GM23338 (cell line): ENCODE data around the gene CYP24A1. TPM values are rescaled to one million over a fixed set of nuclear protein-coding genes. Genes with fewer than 3 reads are reported as not detected.

Experiments
- ATAC-seq: fragments of 200-7000 bp; cut with Tn5 transposase; 3 replicates; pipeline ENCODE4 v1.9.1; 2020
- DNase-seq: peaks from one replicate; pipeline ENCODE4 v3.0.0-alpha.2; 2015; ENCODE audit warnings: low spot score
- H2AFZ ChIP-seq: fragments of 200-600 bp; sonication (generic); 2 replicates; pipeline ENCODE4 v1.8.0; 2016; ENCODE audit warnings: antibody characterized with exemption, mild to moderate bottlenecking, moderate library complexity
- H3F3A ChIP-seq: fragments of 200-600 bp; sonication (generic); replicated peaks from 2 replicates; pipeline ENCODE4 v1.8.0; 2017; ENCODE audit warnings: antibody characterized with exemption, mixed run types, low read depth
- H3K27ac ChIP-seq: fragments of 200-600 bp; sonication (generic); 2 replicates; pipeline ENCODE4 v1.6.1; 2016; ENCODE audit warnings: low read depth
- H3K27me3 ChIP-seq: fragments of 200-600 bp; sonication (generic); 2 replicates; pipeline ENCODE4 v1.8.0; 2016; ENCODE audit warnings: mild to moderate bottlenecking, mixed run types, moderate library complexity; ENCODE audit not compliant: insufficient read depth
- H3K36me3 ChIP-seq: fragments of 200-600 bp; sonication (generic); 2 replicates; pipeline ENCODE4 v1.8.0; 2016; ENCODE audit warnings: mild to moderate bottlenecking; ENCODE audit not compliant: insufficient read depth
- H3K4me1 ChIP-seq: fragments of 200-600 bp; sonication (generic); 2 replicates; pipeline ENCODE4 v1.8.0; 2016; ENCODE audit warnings: mild to moderate bottlenecking, moderate library complexity; ENCODE audit not compliant: insufficient read depth
- H3K4me2 ChIP-seq: fragments of 200-600 bp; sonication (generic); 2 replicates; pipeline ENCODE4 v1.7.1; 2017; ENCODE audit warnings: mixed run types
- H3K4me3 ChIP-seq: fragments of 200-600 bp; sonication (generic); 2 replicates; pipeline ENCODE4 v1.6.1; 2016; ENCODE audit warnings: mixed run types
- H3K79me2 ChIP-seq: fragments of 200-600 bp; sonication (generic); replicated peaks from 2 replicates; pipeline ENCODE4 v1.8.0; 2017; ENCODE audit warnings: mild to moderate bottlenecking; ENCODE audit not compliant: insufficient read depth
- H3K9me2 ChIP-seq: fragments of 200-600 bp; sonication (generic); 2 replicates; pipeline ENCODE4 v1.8.0; 2017; ENCODE audit not compliant: insufficient read depth
- H4K20me1 ChIP-seq: fragments of 200-600 bp; sonication (generic); replicated peaks from 2 replicates; pipeline ENCODE4 v1.8.0; 2017; ENCODE audit warnings: mild to moderate bottlenecking; ENCODE audit not compliant: insufficient read depth
- H3K27ac Mint-ChIP-seq: 2 replicates; pipeline ENCODE4 v1.8.0; 2020; ENCODE audit warnings: inconsistent platforms, mild to moderate bottlenecking, moderate library complexity, mixed read lengths
- H3K27me3 Mint-ChIP-seq: 3 replicates; pipeline ENCODE4 v1.8.0; 2022; ENCODE audit warnings: low read depth, mild to moderate bottlenecking, moderate library complexity, mixed read lengths, inconsistent platforms; ENCODE audit not compliant: insufficient read depth, poor library complexity
- H3K36me3 Mint-ChIP-seq: 3 replicates; pipeline ENCODE4 v1.8.0; 2021; ENCODE audit warnings: low read depth, mild to moderate bottlenecking, inconsistent platforms, moderate library complexity, mixed read lengths
- H3K4me1 Mint-ChIP-seq: 3 replicates; pipeline ENCODE4 v1.8.0; 2020; ENCODE audit warnings: mild to moderate bottlenecking, inconsistent platforms, mixed read lengths
- H3K4me3 Mint-ChIP-seq: 3 replicates; pipeline ENCODE4 v1.8.0; 2021; ENCODE audit warnings: moderate library complexity, mild to moderate bottlenecking, inconsistent platforms, mixed read lengths
- H3K9me3 Mint-ChIP-seq: 3 replicates; pipeline ENCODE4 v1.8.0; 2020; ENCODE audit warnings: moderate library complexity, mild to moderate bottlenecking, inconsistent platforms, mixed read lengths
- CREB1 ChIP-seq: fragments of 250-450 bp; sonication (Bioruptor Pico); IDR thresholded peaks from 2 replicates; pipeline ENCODE4 v1.5.0; 2020; ENCODE audit warnings: low read depth, mild to moderate bottlenecking, moderate library complexity
- CTCF ChIP-seq, 2 experiments: fragments of 200-600 bp in 1 of 2; sonication (generic) in 1 of 2; conservative IDR thresholded peaks; 2 replicates each; pipeline versions ENCODE4 v1.5.1 to v1.6.1; 2016 to 2017; ENCODE audit warnings: antibody characterized with exemption in 2 of 2, low read depth in 2 of 2, mild to moderate bottlenecking in 2 of 2, moderate library complexity in 1 of 2
- ETS1 ChIP-seq: IDR thresholded peaks from 2 replicates; pipeline ENCODE4 v1.6.1; 2016; ENCODE audit warnings: antibody characterized with exemption
- EZH2phosphoT487 ChIP-seq: fragments of 200-600 bp; sonication (generic); IDR thresholded peaks from one replicate; pipeline ENCODE4 v1.8.1; 2018; ENCODE audit warnings: antibody characterized with exemption; ENCODE audit not compliant: unreplicated experiment
- JUNB ChIP-seq: IDR thresholded peaks from one replicate; pipeline ENCODE4 v1.6.1; 2016; ENCODE audit warnings: antibody characterized with exemption; ENCODE audit not compliant: unreplicated experiment
- STAT1 ChIP-seq: IDR thresholded peaks from one replicate; pipeline ENCODE4 v1.6.1; 2016; ENCODE audit warnings: antibody characterized with exemption; ENCODE audit not compliant: unreplicated experiment
- ZNF114 ChIP-seq: fragments of 250-450 bp; sonication (Bioruptor Pico); IDR thresholded peaks from 2 replicates; pipeline ENCODE4 v1.5.0; 2020; ENCODE audit warnings: mild to moderate bottlenecking, moderate library complexity
- ZNF331 ChIP-seq: fragments of 250-450 bp; sonication (Bioruptor Pico); IDR thresholded peaks from 2 replicates; pipeline ENCODE4 v1.5.0; 2020; ENCODE audit warnings: low read depth, mild to moderate bottlenecking, moderate library complexity
- polyA plus RNA-seq: library from polyadenylated mRNA; unstranded; fragments of >200 nt; fragmentation: Nextera tagmentation; extraction: Ambion mirVana; gene quantifications from 2 replicates; pipeline ENCODE4 v1.2.1, GENCODE V29; 2016
- total RNA-seq: library from RNA; depleted of rRNA; stranded (reverse); fragments of >200 nt; shearing (Covaris generic); gene quantifications from 2 replicates; pipeline ENCODE4 v1.2.3, GENCODE V29; 2014

The CYP24A1 gene
- total and polyA plus RNA-seq, 2 experiments from 2014 or later = 0.10 TPM; not detected in 1

GRCh38 chr20:54158226-54158625, 15.6 kb downstream of the CYP24A1 start:
- H3K36me3 Mint-ChIP-seq = no peaks in the 10 kb centered on the region
- Histone ChIP-seq H3K27me3 (no peaks in the 10 kb centered on the region), H3K4me3 (no peak overlapping the region), H2AFZ (no peak overlapping the region), H3K4me2 (no peak overlapping the region), H3K79me2 (no peaks in the 10 kb centered on the region), H3F3A (no peaks in the 10 kb centered on the region), H3K9me2 (no peaks in the 10 kb centered on the region), H3K27ac (no peak overlapping the region), H4K20me1 (no peaks in the 10 kb centered on the region), H3K4me1 (peaks cover 6% of the 10 kb centered on the region), H3K36me3 (no peaks in the 10 kb centered on the region)
- no peaks in the 10 kb centered on the region for H3K9me3 Mint-ChIP-seq
- ATAC-seq (no peak), DNase-seq (no peak)
- peaks cover 12% of the 10 kb centered on the region for H3K4me1 Mint-ChIP-seq
- H3K27me3 Mint-ChIP-seq = peaks cover 3% of the 10 kb centered on the region
- H3K27ac Mint-ChIP-seq = no peak overlapping the region
- no peak for TF ChIP-seq CTCF (conservative IDR thresholded peaks at IDR 0.05; ENCODE audit: low read depth in 2 of 2)
- no peak for TF ChIP-seq EZH2phosphoT487
- no peak for TF ChIP-seq ZNF114 (CRISPR knock-in tag)
- no peak for TF ChIP-seq ETS1
- H3K4me3 Mint-ChIP-seq = no peak overlapping the region

- H3K27ac Mint-ChIP-seq = no peak overlapping the region
- Histone ChIP-seq H2AFZ (0 out of 2 replicates have a peak overlapping the region, but pooled peaks have one; percentile 56), H3K27ac (no peak overlapping the region), H3K36me3 (no peaks in the 10 kb centered on the region), H3K9me2 (no peaks in the 10 kb centered on the region), H3K79me2 (no peaks in the 10 kb centered on the region), H3K4me3 (no peak overlapping the region), H3K4me1 (peaks cover 6% of the 10 kb centered on the region), H3K4me2 (no peak overlapping the region), H3F3A (no peaks in the 10 kb centered on the region), H3K27me3 (no peaks in the 10 kb centered on the region), H4K20me1 (no peaks in the 10 kb centered on the region)
- DNase-seq (no peak), ATAC-seq (no peak; the same call in 2 of the 3 replicates)
- peaks cover 12% of the 10 kb centered on the region for H3K4me1 Mint-ChIP-seq
- no peak overlapping the region for H3K4me3 Mint-ChIP-seq
- no peak for TF ChIP-seq ZNF114 (CRISPR knock-in tag)
- no peak for TF ChIP-seq JUNB
- no peak for TF ChIP-seq ETS1
- no peak for TF ChIP-seq ZNF331 (CRISPR knock-in tag)
- TF ChIP-seq EZH2phosphoT487 = no peak
- TF ChIP-seq CREB1 (CRISPR knock-in tag) = no peak
- no peak for TF ChIP-seq STAT1
- no peaks in the 10 kb centered on the region for H3K36me3 Mint-ChIP-seq
- H3K27me3 Mint-ChIP-seq = peaks cover under 1% of the 10 kb centered on the region
- H3K9me3 Mint-ChIP-seq = no peaks in the 10 kb centered on the region
These were observed 16.6 kb downstream of the CYP24A1 start for GRCh38 chr20:54156981-54157835.
